GM23248 (cell line): Measurements from ENCODE around the gene RASA2. TPM values are rescaled to one million over a fixed set of nuclear protein-coding genes. Genes with fewer than 3 reads are reported as not detected.

Source experiments
- DNase-seq: peaks from one replicate; pipeline ENCODE4 v3.0.0-alpha.2; 2015
- H2AFZ ChIP-seq: fragments of 200-600 bp; sonication (generic); 2 replicates; pipeline ENCODE4 v1.6.1; 2016; ENCODE audit warnings: antibody characterized with exemption
- H3F3A ChIP-seq: fragments of 200-600 bp; sonication (generic); 2 replicates; pipeline ENCODE4 v1.6.1; 2016; ENCODE audit warnings: mild to moderate bottlenecking, antibody characterized with exemption, mixed run types; ENCODE audit not compliant: insufficient read depth
- H3K27ac ChIP-seq: fragments of 200-600 bp; sonication (generic); 2 replicates; pipeline ENCODE4 v1.5.1; 2016; ENCODE audit warnings: mild to moderate bottlenecking
- H3K27me3 ChIP-seq: fragments of 200-600 bp; sonication (generic); replicated peaks from 2 replicates; pipeline ENCODE4 v1.6.1; 2016; ENCODE audit warnings: mild to moderate bottlenecking; ENCODE audit not compliant: insufficient read depth
- H3K36me3 ChIP-seq: fragments of 200-600 bp; sonication (generic); 2 replicates; pipeline ENCODE4 v1.6.1; 2016; ENCODE audit warnings: low read depth, mild to moderate bottlenecking
- H3K4me1 ChIP-seq: fragments of 200-600 bp; sonication (generic); 2 replicates; pipeline ENCODE4 v1.6.1; 2016; ENCODE audit warnings: mild to moderate bottlenecking; ENCODE audit not compliant: insufficient read depth
- H3K4me2 ChIP-seq: fragments of 200-600 bp; sonication (generic); one replicate; pipeline ENCODE4 v1.6.1; 2016; ENCODE audit warnings: mild to moderate bottlenecking; ENCODE audit not compliant: unreplicated experiment
- H3K4me3 ChIP-seq: fragments of 200-600 bp; sonication (generic); 2 replicates; pipeline ENCODE4 v1.5.1; 2016; ENCODE audit warnings: mild to moderate bottlenecking
- H3K79me2 ChIP-seq: fragments of 200-600 bp; sonication (generic); 2 replicates; pipeline ENCODE4 v1.6.1; 2016; ENCODE audit warnings: mild to moderate bottlenecking; ENCODE audit not compliant: insufficient read depth
- H3K9ac ChIP-seq: fragments of 200-600 bp; sonication (generic); 2 replicates; pipeline ENCODE4 v1.6.1; 2016; ENCODE audit warnings: mild to moderate bottlenecking
- H3K9me2 ChIP-seq: fragments of 200-600 bp; sonication (generic); 2 replicates; pipeline ENCODE4 v1.6.1; 2016; ENCODE audit warnings: mixed run types, mild to moderate bottlenecking, moderate library complexity; ENCODE audit not compliant: insufficient read depth
- H3K9me3 ChIP-seq: fragments of 200-600 bp; sonication (generic); one replicate; pipeline ENCODE4 v1.6.1; 2017; ENCODE audit warnings: low read depth
- H4K20me1 ChIP-seq: fragments of 200-600 bp; sonication (generic); 2 replicates; pipeline ENCODE4 v1.6.0; 2016; ENCODE audit not compliant: insufficient read depth
- EZH2 ChIP-seq: fragments of 200-600 bp; sonication (generic); IDR thresholded peaks from 2 replicates; pipeline ENCODE4 v1.6.1; 2018; ENCODE audit warnings: antibody characterized with exemption, mild to moderate bottlenecking; ENCODE audit not compliant: insufficient read depth, poor library complexity, severe bottlenecking
- EZH2phosphoT487 ChIP-seq: fragments of 200-600 bp; sonication (generic); IDR thresholded peaks from 2 replicates; pipeline ENCODE4 v1.6.1; 2018; ENCODE audit warnings: antibody characterized with exemption, moderate library complexity, mild to moderate bottlenecking, low read depth; ENCODE audit not compliant: insufficient read depth
- WGBS, 2 experiments: methylation state at CpG; one replicate each; pipeline ENCODE4 v1.1.6; 2015 to 2017; ENCODE audit warnings: low lambda C conversion rate in 2 of 2, low coverage in 1 of 2; ENCODE audit errors: missing lambda C conversion rate in 2 of 2; 5-methylcytosine and 5-hydroxymethylcytosine counted together
- in situ Hi-C: fragments of 300-500 bp; cut with MboI; formaldehyde crosslinking; loops from 2 replicates; pipeline ENCODE4 v1.15.0; 2020
- polyA plus RNA-seq: library from polyadenylated mRNA; unstranded; fragments of >200 nt; fragmentation: Nextera tagmentation; extraction: Ambion mirVana; gene quantifications from 2 replicates; pipeline ENCODE4 v1.2.1, GENCODE V29; 2016
- total RNA-seq: library from RNA; depleted of rRNA; stranded (reverse); fragments of >200 nt; shearing (Covaris generic); gene quantifications from 2 replicates; pipeline ENCODE4 v1.2.3, GENCODE V29; 2014

Gene RASA2
- total and polyA plus RNA-seq, 2 experiments from 2014 or later: 16.9 to 18.8 TPM

DNA sequence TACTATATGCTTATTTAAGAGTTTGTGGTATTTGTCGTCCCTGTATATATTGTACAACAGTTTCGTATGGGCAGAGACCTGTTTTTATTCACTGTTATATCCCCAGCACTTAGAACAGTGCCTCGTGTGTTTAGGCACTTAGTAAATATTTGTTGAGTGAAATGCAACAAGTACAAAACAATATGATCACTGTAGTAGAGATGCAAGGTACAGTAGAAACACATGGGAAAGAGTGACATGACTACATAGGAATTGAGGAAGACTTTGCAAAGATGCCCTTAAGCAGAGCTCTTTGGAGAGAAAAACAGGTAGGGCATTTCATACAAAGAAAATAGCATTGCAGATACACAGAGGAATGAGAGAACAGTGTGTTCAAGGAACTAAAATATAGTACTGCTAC is 18.3 kb downstream of the RASA2 start:
- Histone ChIP-seq H2AFZ (no peak overlapping the region), H4K20me1 (peaks cover 27% of the 10 kb centered on the region; the same call in 1 of the 2 replicates), H3K36me3 (no peaks in the 10 kb centered on the region), H3K9ac (no peak overlapping the region), H3F3A (0 out of 2 replicates have a peak, but pooled peaks cover 3% of the 10 kb centered on the region), H3K27me3 (no peaks in the 10 kb centered on the region), H3K79me2 (peaks cover 100% of the 10 kb centered on the region), H3K9me3 (no peaks in the 10 kb centered on the region), H3K4me1 (peaks cover 19% of the 10 kb centered on the region), H3K4me2 (no peak overlapping the region), H3K9me2 (peaks cover under 1% of the 10 kb centered on the region; the same call in 1 of the 2 replicates), H3K27ac (no peak overlapping the region), H3K4me3 (no peak overlapping the region)
- TF ChIP-seq EZH2 (no peak), EZH2phosphoT487 (no peak)
- WGBS, 2 experiments: 95 to 96% methylated on average over 3 of the region's 3 CpGs
- DNase-seq: no peak
- in situ Hi-C loops: no loop called here

DNA sequence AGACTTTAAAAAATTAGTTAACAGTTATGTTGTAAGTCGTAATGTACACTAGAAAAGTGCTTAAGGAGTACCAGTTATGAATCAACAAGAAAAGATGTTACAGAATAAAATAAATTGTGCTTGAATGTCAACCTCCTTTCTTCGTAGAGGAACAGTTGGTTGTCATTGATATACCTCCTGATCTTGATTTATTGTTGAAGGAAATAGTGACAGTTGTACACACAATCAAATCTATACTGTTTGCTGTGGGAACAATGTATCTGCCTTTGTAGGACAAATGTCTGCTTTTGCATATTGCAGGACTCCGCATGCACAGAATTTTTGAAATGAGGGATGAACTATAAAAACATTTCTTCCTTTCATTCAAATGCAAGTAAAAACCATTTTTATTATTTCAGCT is 19.2 kb downstream of the RASA2 start:
- no peak overlapping the region for H3K4me2 ChIP-seq
- H3K27me3 ChIP-seq: no peaks in the 10 kb centered on the region
- H3K9ac ChIP-seq: no peak overlapping the region
- no peak overlapping the region for H3K4me3 ChIP-seq
- no peak overlapping the region for H3K27ac ChIP-seq
- peaks cover 17% of the 10 kb centered on the region; the same call in 1 of the 2 replicates for H3K4me1 ChIP-seq
- no peak for TF ChIP-seq EZH2
- no peak for TF ChIP-seq EZH2phosphoT487
- no peaks in the 10 kb centered on the region for H3K9me3 ChIP-seq
- in situ Hi-C loops: no loop called here
- H4K20me1 ChIP-seq: peaks cover 32% of the 10 kb centered on the region; the same call in 1 of the 2 replicates
- H3K9me2 ChIP-seq: peaks cover 4% of the 10 kb centered on the region; the same call in 1 of the 2 replicates
- H3F3A ChIP-seq: no peaks in the 10 kb centered on the region
- H2AFZ ChIP-seq: no peak overlapping the region
- DNase-seq: no peak
- 88 to 93% methylated on average over 3 of the region's 3 CpGs for WGBS, 2 experiments
- H3K36me3 ChIP-seq: no peaks in the 10 kb centered on the region
- H3K79me2 ChIP-seq: peaks cover 100% of the 10 kb centered on the region

DNA sequence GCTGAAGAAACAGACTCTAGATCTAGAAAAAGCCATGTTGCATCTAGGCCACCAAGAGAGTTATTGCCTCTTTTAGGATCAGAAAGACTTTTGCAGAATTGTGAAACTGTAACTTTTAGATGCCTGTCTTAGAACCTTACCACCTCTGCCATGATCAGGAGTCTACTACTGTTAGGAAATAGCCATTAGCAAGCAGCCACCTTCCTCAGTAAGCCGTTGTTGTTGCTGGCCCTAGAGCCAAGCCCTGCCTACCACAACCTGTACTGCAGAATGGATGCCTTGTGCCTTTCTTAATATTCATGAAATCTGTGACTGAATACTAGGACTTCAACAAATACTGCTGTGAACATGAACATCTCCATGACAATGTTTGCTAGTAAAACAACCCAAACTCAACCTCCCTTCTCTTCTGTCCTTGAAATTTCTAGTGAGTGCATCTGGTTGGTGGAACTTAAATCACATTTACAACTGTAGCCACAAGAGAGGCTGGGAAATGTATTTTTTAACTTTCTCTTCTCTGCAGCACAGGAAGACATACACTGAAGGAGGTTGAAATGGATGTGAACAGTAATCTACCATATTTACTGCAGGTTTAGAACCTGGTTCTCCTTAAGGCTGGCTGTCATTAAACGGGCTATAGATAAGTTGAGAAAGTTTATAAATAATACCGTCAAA is 20.7 kb downstream of the RASA2 start:
- TF ChIP-seq EZH2 (no peak), EZH2phosphoT487 (no peak)
- Histone ChIP-seq H3F3A (no peaks in the 10 kb centered on the region), H2AFZ (no peak overlapping the region), H3K9me2 (peaks cover 4% of the 10 kb centered on the region; the same call in 1 of the 2 replicates), H3K36me3 (peaks cover 3% of the 10 kb centered on the region; the same call in 1 of the 2 replicates), H4K20me1 (peaks cover 23% of the 10 kb centered on the region; the same call in 1 of the 2 replicates), H3K9ac (no peak overlapping the region), H3K9me3 (no peaks in the 10 kb centered on the region), H3K4me3 (no peak overlapping the region), H3K79me2 (peaks cover 100% of the 10 kb centered on the region), H3K4me2 (no peak overlapping the region), H3K27me3 (no peaks in the 10 kb centered on the region), H3K27ac (no peak overlapping the region), H3K4me1 (0 out of 2 replicates have a peak, but pooled peaks cover 9% of the 10 kb centered on the region)
- 96% methylated on average over 3 of the region's 3 CpGs for WGBS, 2 experiments
- DNase-seq: no peak
- in situ Hi-C loops: no loop called here

DNA sequence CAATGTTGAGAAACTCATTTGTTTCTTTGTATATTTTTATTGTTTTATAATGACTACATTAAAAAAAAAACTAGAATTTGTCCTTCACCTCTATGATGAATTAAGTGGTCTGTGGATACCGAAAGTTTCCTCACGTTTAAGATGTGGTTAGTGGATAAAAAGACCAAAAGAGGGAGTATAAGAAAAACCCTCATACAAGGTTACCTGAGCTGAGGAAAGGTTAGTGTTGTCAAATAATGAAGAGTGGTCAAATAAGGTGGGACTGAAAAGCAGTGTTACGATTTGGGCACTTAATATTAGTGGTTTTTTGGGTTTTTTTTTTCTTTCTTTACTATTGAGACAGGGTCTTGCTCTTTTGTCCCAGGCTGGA is 21.2 kb downstream of the RASA2 start:
- DNase-seq: no peak
- Histone ChIP-seq H3K27ac (no peak overlapping the region), H3K36me3 (peaks cover 5% of the 10 kb centered on the region; the same call in 1 of the 2 replicates), H3K4me3 (no peak overlapping the region), H2AFZ (no peak overlapping the region), H3K9me2 (peaks cover 4% of the 10 kb centered on the region; the same call in 1 of the 2 replicates), H3K9me3 (no peaks in the 10 kb centered on the region), H3K79me2 (peaks cover 100% of the 10 kb centered on the region), H4K20me1 (peaks cover 20% of the 10 kb centered on the region; the same call in 1 of the 2 replicates), H3K4me1 (0 out of 2 replicates have a peak, but pooled peaks cover 8% of the 10 kb centered on the region), H3K9ac (no peak overlapping the region), H3K27me3 (no peaks in the 10 kb centered on the region), H3F3A (no peaks in the 10 kb centered on the region), H3K4me2 (no peak overlapping the region)
- TF ChIP-seq EZH2: no peak
- TF ChIP-seq EZH2phosphoT487: no peak
- WGBS, 2 experiments: 84 to 93% methylated on average over 3 of the region's 3 CpGs
- in situ Hi-C loops: no loop called here
